Lower leg skin (tissue), 4 donors: ENCODE measurements around the gene NT5DC4. TPM values are rescaled to one million over a fixed set of nuclear protein-coding genes. Genes with fewer than 3 reads are reported as not detected.

Source experiments
- DNase-seq, 2 donors: peaks; one replicate each; pipeline ENCODE4 v3.0.0-alpha.2; 2019; ENCODE audit warnings: low spot score in 2 of 2
- H3K4me3 ChIP-seq: fragments of 200-600 bp; sonication (generic); 2 replicates; pipeline ENCODE4 v1.5.1; 2017; ENCODE audit warnings: mild to moderate bottlenecking, low read depth; ENCODE audit not compliant: poor library complexity, severe bottlenecking
- POLR2A ChIP-seq, 2 donors: fragments of 450-650 bp; IDR thresholded peaks; one replicate each; pipeline ENCODE4 v1.6.1; 2016 to 2017; ENCODE audit warnings: antibody characterized with exemption in 2 of 2, mild to moderate bottlenecking in 1 of 2, moderate library complexity in 1 of 2
- WGBS, 2 donors: methylation state at CpG; one replicate each; pipeline ENCODE4 v1.1.5; 2018; 5-methylcytosine and 5-hydroxymethylcytosine counted together
- intact Hi-C: fragments of 100-400 bp; cut with DNase I; formaldehyde crosslinking; loops from one replicate; pipeline ENCODE4 v1.15.0; 2023; ENCODE audit warnings: low total_unique reads
- total RNA-seq, 4 donors: library from RNA; depleted of rRNA; stranded (reverse); fragments of >200 nt; gene quantifications; one replicate each; pipeline ENCODE4 v1.1.0, GENCODE V29; 2016
- TF ChIP-seq, protein P1 (sequence below), 3 donors: fragments of 450-650 bp; IDR thresholded peaks; one replicate each; pipeline ENCODE4 v1.5.1; 2016; ENCODE audit warnings: antibody characterized with exemption in 3 of 3, mild to moderate bottlenecking in 3 of 3, moderate library complexity in 2 of 3

NT5DC4 gene
- total RNA-seq, 4 donors from 2014 or later = not detected

DNA sequence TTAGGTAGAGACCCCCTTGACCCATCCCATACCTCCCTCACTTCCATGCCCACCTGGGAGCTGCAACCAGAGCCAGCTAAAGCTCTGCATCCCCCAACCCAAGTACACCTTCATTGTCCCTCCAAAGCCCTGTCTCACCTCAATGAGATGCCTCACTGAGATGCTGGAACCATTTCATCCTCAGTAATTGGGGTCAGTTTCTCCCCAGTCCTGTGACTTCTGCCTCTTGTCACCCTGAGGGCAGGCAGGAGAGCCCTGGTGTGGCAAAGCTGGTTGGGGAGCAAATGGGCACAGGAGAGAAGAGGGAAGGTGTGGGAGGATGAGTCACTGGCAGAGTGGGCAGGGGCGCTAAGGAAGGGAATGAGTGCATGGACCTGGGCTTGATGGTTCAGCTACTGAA lies 27.9 kb upstream of the NT5DC4 start:
- WGBS, 2 donors = 59 to 67% methylated on average over 1 of the region's 1 CpG
- TF ChIP-seq, protein P1, sequence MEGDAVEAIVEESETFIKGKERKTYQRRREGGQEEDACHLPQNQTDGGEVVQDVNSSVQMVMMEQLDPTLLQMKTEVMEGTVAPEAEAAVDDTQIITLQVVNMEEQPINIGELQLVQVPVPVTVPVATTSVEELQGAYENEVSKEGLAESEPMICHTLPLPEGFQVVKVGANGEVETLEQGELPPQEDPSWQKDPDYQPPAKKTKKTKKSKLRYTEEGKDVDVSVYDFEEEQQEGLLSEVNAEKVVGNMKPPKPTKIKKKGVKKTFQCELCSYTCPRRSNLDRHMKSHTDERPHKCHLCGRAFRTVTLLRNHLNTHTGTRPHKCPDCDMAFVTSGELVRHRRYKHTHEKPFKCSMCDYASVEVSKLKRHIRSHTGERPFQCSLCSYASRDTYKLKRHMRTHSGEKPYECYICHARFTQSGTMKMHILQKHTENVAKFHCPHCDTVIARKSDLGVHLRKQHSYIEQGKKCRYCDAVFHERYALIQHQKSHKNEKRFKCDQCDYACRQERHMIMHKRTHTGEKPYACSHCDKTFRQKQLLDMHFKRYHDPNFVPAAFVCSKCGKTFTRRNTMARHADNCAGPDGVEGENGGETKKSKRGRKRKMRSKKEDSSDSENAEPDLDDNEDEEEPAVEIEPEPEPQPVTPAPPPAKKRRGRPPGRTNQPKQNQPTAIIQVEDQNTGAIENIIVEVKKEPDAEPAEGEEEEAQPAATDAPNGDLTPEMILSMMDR (IDR thresholded peaks at IDR 0.05) = peak in 1 of 3 donors; percentile 2
- no peak for TF ChIP-seq POLR2A (IDR thresholded peaks at IDR 0.05)
- intact Hi-C loops = no loop called here
- H3K4me3 ChIP-seq = no peak overlapping the region
- peak in 1 of 2 donors; percentile 67 for DNase-seq

DNA sequence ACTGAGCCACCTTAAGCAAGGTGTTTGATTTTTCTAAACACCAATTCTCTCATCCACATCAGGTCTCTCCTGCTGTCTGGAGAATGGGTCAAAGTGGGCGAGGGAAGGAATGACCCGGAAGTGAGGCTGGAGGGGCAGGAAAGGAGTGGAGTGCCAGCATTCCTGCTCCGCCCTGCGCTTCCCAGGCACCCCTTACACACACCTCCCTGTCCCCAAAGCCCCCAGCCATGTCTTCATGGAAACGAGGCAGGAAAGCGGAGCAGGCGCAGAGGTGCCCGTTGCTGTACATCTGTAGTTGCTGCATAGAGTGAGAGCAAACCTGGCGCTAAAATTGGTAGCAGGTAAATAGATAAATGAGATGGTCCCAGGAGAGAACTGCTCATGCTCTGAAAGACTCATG lies 27.2 kb upstream of the NT5DC4 start:
- TF ChIP-seq, protein P1 (IDR thresholded peaks at IDR 0.05) = no peak
- no peak for TF ChIP-seq POLR2A (IDR thresholded peaks at IDR 0.05)
- 84 to 88% methylated on average over 9 of the region's 9 CpGs for WGBS, 2 donors
- no peak overlapping the region for H3K4me3 ChIP-seq
- DNase-seq = peak in 1 of 2 donors; percentile 65
- intact Hi-C loops = no loop called here

GRCh38 chr2:112694182-112694581 lies 26.6 kb upstream of the NT5DC4 start:
- TF ChIP-seq POLR2A (IDR thresholded peaks at IDR 0.05) = no peak
- TF ChIP-seq, protein P1 (IDR thresholded peaks at IDR 0.05) = no peak
- H3K4me3 ChIP-seq = no peak overlapping the region
- DNase-seq = peak in 1 of 2 donors; percentile 76
- WGBS, 2 donors = 97 to 98% methylated on average over 11 to 12 of the region's 12 CpGs
- intact Hi-C loops = no loop called here

GRCh38 chr2:112698834-112699515 lies 21.8 kb upstream of the NT5DC4 start:
- 76 to 87% methylated on average over 3 of the region's 3 CpGs for WGBS, 2 donors
- H3K4me3 ChIP-seq = no peak overlapping the region
- intact Hi-C loops = no loop called here

DNA sequence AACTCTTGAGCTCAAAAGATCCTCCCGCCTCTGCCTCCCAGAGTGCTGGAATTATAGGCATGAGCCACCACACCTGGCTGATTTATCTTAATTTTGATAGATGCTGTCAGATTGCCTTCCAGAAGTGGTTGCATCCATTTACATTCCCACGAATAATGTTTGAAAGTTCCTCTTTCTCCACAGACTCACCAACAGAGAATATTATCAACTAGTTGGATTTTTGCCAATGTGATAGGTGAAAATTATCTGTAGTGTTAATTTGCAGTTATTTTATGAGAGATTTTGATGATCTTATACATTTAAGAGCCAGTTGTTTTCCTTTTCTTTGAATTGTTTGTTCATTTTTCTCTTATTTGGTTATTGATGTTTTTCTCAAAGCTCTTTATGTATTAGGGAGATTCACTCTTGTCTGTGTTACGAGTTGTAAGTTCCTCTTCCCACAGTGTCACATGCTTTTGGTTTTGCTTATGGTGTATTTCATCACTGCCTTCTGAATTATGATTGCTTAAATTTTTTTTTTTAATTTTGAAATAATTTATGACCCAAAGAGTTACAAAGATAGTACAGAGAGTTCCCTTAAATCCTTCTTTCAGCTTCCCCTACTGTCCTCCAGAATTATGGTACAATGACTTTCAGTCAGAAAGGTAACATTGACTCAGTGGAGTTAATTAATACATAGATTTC lies 20.7 kb upstream of the NT5DC4 start:
- no peak overlapping the region for H3K4me3 ChIP-seq
- WGBS, 2 donors = 65 to 76% methylated on average over 3 of the region's 3 CpGs
- TF ChIP-seq, protein P1 (IDR thresholded peaks at IDR 0.05) = no peak
- TF ChIP-seq POLR2A (IDR thresholded peaks at IDR 0.05) = no peak
- intact Hi-C loops = no loop called here
- DNase-seq = no peak

More at GRCh38 chr2:112698834-112699515, 21.8 kb upstream of the NT5DC4 start:
- TF ChIP-seq, protein P1 (IDR thresholded peaks at IDR 0.05) = no peak
- no peak for TF ChIP-seq POLR2A (IDR thresholded peaks at IDR 0.05)
- no peak for DNase-seq
